ELF-1 (cell line): ENCODE measurements around the gene ZNF283.

Source experiments
- DNase-seq: peaks from one replicate; pipeline ENCODE4 v3.0.0-alpha.2; 2016; ENCODE audit warnings: low read depth, low spot score

Gene ZNF283

GRCh38 chr19:43826787-43827754 is at the start of gene ZNF283:
TSS of gene ZNF283 (plus strand) at chr19:43827321. CDS start at chr19:43833505, 6,184 bp downstream.
- peak; percentile 97 for DNase-seq

DNA sequence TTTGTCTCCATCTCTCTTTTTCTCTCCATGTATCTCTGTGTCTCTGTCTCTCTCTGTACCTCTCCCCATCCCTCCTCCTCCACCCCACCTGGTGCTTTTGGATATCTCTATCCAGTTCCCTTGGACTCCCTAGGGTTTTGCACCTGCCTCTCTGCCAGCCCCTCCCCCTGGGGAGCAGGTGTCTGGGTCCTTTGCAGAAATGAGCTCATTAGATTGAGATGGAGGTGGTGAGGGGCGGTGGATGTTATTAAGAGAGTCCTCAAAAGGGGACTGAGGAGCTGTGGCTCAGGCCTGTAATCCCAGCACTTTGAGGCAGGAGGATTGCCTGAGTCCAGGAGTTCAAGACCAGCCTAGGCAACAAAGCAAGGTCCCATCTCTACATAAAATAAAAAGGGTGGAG is 48.5 kb upstream of the ZNF283 start:
- no peak for DNase-seq

GRCh38 chr19:43779147-43779819 is 47.8 kb upstream of the ZNF283 start:
- DNase-seq, result peak; percentile 65

DNA sequence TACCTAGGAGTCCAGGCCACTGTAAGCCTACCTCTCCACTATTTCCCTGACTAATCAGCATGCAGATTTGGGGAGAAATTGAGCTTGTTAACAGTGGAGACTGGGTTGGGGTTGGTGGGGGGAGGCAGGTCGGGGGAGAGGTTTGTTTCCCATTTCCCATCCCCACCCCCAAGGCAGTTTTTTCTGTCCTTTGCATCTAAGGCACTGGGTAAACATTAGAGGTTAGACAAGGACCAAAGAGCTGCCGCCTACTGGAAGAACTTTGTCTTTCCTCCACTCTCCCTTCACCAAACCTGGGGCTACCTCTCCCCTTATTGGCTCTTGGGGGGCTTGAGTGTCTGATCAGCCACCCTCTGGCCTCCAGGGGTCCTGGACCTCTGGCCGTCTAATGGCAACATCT is 47.3 kb upstream of the ZNF283 start:
- DNase-seq, result no peak

DNA sequence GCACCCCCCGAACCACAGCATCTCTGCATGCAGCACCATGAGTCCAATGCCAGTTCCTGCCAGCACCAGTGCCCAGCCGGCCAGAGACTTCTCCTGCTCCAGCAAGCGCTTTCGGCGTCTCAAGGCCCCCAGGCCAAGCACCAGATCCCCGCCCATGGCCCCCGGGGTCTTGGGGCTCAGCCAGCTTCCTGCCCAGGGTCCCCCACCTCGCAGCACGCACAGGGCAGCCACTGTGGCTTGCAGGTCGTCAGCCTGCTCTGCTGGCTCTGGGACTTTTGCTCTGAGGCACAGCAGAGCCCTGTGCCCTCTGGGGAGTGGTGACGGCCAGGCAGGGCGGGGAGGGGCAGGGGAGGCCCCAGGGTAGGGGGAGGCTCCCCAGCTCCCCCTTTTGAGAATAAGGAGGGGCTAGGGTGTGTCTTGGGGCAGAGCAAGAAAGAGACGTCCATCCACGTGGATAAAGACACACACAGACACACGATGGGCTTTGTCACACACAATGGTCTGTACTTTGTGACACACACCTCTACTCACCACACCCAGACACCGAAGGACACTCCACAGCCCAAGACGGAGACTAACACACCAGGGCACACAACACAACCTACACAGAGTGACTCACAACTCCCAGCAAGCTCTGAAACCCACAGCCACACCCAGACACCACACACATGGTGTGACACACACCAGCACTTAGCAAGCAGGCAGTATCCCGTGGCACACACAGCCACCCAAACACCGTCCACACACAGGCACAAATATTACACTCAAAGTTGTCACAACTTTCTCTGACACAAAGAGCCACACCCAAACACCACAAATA is 46.2 kb upstream of the ZNF283 start, which contains the start of gene KCNN4:
Gene KCNN4 (minus strand): TSS at position 268 of the 820 bp plus-strand sequence. CDS start 112 bp downstream, at position 156.
- DNase-seq, result no peak

- DNase-seq, result no peak
Measured at GRCh38 chr19:43781630-43782310, 45.4 kb upstream of the ZNF283 start.

DNA sequence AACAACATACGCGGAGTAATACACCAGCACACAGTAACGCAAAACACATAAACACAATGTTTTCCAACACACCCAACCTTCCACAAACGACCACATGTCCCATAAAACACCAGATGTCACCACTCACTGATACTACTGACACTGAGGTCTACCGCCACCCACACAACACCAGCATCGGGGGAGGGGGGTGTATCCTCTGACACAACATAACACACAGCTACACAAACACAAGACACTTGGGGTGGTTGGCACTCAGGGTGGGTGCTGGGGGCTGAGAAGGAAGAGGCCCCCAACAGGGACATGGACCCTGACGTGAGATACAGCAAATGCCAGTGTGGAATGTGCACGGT is 44.8 kb upstream of the ZNF283 start:
- no peak for DNase-seq

DNA sequence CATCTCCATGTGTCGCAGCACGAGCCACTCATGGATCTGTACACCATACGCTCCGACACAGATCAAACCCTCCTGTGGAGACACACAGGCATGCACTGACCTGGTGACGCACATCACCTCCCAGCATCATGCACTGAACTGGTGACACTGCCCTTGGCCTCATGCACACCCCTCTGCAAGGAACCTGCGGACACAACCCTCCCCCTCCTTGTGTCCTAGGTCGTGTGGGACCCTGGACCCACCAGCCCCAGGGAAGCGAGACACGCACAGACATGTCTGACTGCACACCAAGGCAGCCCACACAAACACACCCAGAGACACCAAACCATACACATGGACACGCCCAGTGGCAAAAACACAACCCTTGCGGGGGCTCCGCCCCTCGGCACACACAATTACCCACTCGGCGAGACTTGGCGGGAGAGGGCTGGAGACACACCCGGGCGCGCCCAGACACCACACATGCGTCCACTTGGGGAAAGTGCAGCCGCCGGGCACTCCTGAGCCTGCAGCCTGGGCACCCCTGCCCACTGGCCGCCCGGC is 44.4 kb upstream of the ZNF283 start:
- DNase-seq, result no peak

GRCh38 chr19:43783636-43784035 is 43.5 kb upstream of the ZNF283 start:
- no peak for DNase-seq

GRCh38 chr19:43784241-43784980 is 42.7 kb upstream of the ZNF283 start:
- peak; percentile 59 for DNase-seq

GRCh38 chr19:43784981-43785808 is 41.9 kb upstream of the ZNF283 start:
- peak; percentile 86 for DNase-seq

GRCh38 chr19:43786665-43787064 is 40.5 kb upstream of the ZNF283 start:
- DNase-seq, result no peak

DNA sequence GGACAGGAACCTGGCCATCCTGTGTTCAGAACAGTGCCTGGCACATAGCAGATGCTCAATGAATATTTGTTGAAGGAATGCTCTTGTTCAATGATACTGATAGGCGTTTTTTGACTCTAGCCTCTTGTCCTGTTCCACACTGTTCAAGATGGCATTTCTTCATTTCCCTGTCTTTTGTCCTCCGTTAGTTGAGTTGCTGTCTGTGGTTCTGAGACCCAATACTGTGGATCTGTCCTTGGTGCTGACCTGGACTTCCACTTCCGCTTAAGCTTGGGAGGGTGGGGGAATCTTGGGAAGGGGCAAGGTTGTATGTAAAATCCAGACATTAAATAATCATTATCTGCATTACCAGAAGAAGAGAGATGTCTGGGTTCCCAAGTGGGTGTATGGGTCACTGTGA is 38.1 kb upstream of the ZNF283 start:
- DNase-seq, result peak; percentile 54

DNA sequence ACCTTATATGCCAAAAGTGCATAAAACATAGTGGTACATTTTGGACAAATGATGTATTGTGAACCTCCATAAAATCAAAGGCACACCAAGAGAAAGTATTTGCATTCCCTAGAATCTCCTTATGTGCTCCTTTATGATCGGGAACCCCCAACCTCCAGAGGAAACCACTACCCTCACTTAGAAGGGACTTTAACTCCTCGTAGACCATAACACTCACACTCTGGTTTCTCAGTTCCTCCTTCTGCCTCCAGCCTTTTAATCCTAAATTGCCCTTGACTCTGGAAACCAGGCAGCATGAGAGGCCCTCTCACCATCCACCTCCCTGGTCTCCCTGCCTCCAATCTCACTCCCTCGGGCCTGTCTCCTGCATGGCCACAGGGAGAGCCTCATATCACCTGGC is 36.5 kb upstream of the ZNF283 start:
- no peak for DNase-seq

DNA sequence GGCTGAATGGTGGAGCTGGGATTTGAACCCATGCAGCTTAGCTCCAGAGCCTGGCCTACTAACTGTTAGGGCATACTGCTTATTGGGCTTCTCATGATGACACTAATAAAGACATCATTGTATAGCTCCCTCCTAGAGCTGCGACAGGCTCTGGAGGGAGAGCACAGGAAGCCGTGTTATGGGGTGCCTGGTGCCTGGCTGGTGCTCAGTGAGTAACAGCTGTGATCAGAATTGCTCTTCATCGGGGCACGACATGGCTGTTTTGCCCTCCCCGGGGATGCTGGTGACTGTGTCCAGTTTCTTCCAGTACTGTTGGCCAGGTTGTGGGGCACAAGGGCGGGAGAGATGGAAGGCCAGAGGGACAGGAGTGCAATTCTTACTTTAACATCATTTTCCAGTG is 30.0 kb upstream of the ZNF283 start:
- no peak for DNase-seq

- DNase-seq, result no peak
Measured at GRCh38 chr19:43797556-43797955, 29.6 kb upstream of the ZNF283 start.

GRCh38 chr19:43798026-43798545 is 29.0 kb upstream of the ZNF283 start:
- DNase-seq, result no peak

- DNase-seq, result peak; percentile 85
Measured at GRCh38 chr19:43798546-43799409, 28.3 kb upstream of the ZNF283 start.
